IPS DF 4.7 (cell line): Measurements from ENCODE around the gene EPHX1.

Experiments
- DNase-seq: peaks from one replicate; pipeline ENCODE4 v3.0.0-alpha.2; 2013; ENCODE audit warnings: low spot score; ENCODE audit errors: extremely low read depth

The EPHX1 gene

DNA sequence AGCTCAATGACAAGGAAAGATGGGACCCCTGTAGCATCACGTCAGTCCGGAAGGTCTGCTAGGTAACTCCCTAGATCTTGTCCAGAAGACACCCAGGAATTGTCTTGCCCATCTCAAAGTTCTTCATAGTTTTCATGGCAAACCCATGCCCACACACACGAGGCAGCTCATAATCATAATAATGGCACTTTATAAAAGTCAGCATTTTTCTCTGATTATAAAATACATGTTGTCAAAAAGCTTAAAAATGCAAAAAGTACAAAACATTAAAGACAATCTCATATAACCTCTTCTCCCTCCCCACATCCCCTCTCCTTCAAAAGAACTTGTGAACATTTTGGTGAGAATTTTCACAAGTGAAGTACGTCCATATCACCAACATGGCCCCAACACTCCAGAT is 30.8 kb downstream of the EPHX1 start:
- no peak for DNase-seq

- no peak for DNase-seq
Measured at GRCh38 chr1:225842074-225842473, 32.1 kb downstream of the EPHX1 start.

GRCh38 chr1:225842788-225843425 is 33.0 kb downstream of the EPHX1 start:
- DNase-seq, result no peak

DNA sequence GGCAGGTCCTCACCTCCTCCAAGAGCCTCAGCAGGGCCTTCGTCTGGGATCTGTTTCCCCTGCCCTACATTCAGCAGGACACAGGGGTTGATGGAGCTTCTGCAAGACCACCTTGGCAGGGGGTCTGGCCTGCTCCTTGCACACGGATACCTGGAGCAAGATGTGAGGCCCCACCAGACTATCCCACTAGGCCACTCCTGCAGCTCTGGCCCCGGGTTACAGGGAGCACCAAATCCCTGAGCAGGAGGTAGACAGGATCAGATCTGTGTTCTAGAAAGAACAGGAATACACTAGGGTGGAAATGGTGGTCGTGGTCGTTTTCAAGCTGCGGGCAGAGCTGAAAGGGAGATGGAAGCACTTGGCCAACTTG is 33.5 kb downstream of the EPHX1 start:
- no peak for DNase-seq

- no peak for DNase-seq
Measured at GRCh38 chr1:225844236-225845061, 34.5 kb downstream of the EPHX1 start.

DNA sequence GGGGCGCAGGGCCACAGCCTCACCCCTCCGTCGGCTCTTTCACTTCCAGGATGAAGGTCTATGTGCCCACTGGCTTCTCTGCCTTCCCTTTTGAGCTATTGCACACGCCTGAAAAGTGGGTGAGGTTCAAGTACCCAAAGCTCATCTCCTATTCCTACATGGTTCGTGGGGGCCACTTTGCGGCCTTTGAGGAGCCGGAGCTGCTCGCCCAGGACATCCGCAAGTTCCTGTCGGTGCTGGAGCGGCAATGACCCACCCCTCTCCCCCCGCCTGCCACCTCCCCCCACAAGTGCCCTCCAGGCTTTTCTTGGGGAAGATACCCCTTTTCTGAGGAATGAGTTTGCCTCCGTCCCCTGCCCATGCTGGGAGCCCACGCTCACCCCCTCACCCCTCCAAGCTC is 35.2 kb downstream of the EPHX1 start:
- no peak for DNase-seq

- DNase-seq, result peak; percentile 66
Measured at GRCh38 chr1:225845571-225846259, 35.8 kb downstream of the EPHX1 start.

DNA sequence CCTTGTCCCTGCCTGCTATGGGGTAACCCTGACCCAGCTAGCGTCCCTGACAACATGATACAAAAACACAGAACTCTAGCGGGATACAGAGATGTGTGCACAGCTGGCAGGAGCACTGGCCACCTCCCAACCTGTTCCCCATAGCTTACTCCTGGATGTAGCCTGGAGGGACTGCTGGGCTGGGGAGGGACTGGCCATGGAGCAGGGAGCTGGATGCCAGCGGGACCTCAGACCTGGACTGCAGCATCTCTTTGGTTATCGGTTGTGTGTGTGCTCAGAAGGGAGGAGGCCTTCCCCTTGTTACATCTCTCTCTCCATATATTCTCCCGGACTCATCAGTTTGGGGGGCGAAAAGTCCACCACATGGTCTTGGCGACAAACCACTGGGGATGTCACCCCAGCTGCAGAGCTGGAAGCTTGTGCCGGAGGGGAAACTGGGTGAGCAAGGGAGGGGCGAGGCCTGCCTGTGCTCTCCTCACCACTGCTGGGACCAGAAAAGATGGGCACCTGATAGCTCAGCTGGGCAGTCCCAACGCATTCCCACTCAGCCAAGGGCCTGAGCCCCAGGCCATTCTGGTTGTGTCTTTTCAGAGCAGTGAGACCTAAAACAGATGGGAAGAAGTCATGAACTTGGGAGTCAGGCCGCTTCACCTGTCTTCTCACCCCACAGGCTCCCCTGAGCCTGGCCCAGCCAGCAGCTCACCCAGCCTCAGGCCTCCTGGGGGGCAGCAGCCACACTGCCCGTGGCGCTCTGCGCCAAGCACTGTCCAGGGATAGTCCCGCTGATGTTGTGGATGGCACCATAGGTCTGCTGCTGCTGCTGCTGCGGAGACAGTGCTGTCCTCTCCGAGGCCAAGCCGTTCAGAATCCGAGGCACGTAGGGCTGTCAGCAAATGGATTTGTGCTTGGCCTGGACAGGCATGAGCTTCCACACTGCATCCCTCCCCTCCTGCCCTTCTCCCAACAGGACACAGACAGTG is 36.7 kb downstream of the EPHX1 start:
- DNase-seq, result no peak

DNA sequence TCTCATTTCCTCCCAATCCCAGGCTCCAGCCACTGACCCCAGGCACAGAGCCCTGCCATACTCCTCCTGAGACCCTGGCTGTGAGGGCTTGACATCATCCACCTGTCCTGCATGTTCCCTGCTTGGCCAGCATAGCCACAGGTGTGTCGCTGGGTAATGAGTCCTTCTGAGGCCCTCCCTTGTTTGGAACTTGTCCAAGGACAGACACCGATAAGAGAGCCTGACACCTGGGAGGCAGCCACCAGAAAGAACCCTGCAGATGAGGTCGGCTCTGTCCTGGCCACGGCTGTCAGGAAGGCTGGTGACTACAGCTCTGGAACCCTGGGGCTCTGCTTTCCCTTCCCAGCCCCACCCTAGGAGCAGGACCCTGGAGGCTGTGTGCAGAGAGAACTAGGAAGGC is 37.7 kb downstream of the EPHX1 start:
- DNase-seq, result no peak

DNA sequence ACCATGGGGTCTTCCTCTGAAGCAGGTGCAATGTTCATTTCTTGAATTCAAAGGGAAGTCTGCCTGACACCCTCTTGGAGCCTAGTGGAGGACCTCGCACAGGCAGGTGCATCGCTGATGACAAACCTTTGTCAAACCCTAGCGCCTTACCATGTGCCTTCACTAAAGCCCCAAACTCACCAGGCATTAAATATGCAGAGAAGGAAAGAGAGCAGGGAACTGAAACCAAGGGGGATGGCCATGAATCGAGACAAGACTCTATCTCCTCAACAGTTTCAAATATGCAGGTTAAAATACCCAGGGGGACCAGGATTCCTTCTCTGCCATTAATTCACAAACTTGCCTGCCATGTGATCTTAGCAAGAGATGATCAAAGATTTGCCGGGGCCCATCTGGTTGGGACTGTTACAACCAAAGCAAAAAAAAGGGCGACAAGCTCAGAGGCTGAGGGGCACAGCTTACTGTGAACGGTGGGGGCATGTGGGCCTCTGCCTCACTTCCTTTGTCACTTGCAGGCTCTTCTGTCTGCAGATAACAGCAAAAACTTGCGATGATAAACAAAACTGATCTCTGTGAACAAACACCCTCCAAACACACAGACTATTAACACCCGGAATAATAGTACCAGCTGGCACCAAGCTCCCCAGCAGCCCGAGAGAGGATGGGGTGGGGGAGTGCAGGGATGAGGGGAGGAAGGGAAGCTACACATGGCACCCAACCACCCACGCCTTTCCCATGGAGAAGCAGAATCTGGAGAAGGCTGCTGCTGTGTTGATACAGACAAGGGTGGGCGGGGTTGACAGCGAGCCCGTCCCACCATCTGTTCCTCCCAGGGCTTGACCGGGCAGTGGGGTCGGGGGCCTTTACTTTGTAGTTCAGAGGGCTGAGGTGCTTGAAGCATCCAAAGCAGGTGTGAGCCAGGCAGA is 38.4 kb downstream of the EPHX1 start:
- no peak for DNase-seq

GRCh38 chr1:225849925-225850324 is 40.0 kb downstream of the EPHX1 start:
- no peak for DNase-seq

- DNase-seq, result no peak
Measured at GRCh38 chr1:225850370-225850769, 40.4 kb downstream of the EPHX1 start.

- DNase-seq, result no peak
Measured at GRCh38 chr1:225851805-225852204, 41.9 kb downstream of the EPHX1 start.

GRCh38 chr1:225852413-225853124 is 42.6 kb downstream of the EPHX1 start:
- DNase-seq, result no peak

DNA sequence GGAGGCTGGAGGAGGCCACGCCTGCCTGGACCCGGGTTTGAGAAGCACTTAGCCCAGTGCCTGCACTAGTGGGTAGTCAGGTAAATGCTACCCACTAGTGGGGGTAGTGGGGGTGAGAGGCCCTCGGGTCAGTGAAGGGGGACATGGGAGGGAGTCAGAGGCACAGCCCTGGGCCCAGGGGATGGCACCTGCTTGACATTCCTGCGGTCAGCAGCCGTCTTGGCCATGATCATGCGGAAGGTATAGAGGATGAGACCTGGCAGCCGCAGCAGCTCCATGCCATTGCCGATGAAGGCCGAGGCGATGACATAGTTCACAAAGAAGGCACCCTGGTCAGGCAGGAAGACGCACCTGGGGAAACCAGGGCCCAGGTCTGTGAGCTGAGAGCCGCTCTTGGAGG is 43.5 kb downstream of the EPHX1 start:
- DNase-seq, result no peak

DNA sequence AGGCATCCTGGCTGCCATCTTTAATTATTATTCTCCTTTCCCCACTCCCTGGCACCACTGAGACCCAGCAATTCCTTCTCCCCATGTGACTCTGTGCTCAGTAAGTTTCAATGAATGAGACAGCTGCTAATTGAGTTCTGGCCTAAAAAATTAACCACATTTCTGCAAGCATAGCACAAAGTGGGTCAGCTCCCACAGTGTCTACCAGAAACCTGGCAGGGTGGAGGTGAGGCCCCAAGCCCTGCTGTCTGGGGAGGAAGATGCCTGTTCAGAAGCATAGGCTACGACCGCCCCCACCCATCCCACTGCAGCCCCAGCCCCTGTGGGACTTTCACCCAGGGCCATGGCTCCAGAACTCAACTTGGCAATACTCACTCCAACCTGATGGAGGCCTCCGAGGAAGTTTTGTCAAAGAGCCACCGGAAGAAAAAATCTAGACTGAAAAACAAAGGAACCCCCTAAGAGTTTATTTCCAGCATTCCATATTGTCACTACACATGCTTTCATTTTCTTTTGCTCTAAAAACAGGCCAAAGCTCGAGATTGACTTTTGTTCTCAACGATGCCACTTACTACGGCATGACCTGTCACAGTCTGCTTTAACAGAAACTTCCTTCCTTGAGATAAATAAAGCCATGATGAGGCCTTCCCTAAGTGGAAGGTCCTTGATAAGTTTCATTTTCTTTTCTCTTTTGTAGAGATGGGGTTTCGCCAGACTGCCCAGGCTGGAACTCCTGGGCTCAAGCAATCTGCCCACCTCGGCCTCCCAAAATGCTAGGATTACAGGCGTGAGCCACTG is 45.8 kb downstream of the EPHX1 start:
- no peak for DNase-seq

DNA sequence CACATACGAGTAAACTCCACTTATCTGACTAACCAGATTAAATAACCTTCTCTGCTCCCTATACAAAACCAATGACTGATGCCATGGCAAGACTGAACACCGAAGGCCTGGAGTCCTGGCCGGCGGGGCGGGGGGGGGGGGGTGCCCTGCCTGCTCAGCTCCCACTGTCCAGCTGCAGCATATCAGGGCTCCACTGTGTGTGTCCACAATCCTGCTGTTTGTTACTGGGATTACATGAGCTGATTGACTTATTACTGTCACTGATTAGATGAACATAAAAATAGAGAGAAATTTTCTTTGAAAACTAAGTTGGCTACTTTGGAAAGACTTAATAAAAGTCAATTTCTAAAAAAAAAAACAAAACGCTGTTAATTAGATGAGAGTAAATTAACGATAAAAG is 47.3 kb downstream of the EPHX1 start:
- no peak for DNase-seq

DNA sequence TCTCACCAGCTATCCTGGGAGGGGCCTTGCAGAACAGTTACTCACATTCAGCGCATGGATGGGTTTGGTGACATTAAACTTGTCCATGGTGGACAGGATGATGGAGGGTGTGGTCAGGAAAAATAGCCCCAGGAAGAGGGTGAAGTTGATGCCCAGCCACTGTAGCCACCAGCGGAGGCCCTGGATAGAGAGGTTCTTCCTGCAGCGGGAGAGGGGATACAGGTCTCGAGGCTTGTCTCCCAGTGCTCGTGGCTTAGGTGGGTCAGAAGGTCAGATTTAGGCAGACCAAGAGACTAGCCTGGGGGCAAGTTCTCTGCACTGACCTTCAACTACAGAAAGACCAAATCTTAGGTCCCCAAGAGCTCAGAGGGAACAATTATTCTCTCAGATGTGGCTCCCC is 49.2 kb downstream of the EPHX1 start:
- no peak for DNase-seq

DNA sequence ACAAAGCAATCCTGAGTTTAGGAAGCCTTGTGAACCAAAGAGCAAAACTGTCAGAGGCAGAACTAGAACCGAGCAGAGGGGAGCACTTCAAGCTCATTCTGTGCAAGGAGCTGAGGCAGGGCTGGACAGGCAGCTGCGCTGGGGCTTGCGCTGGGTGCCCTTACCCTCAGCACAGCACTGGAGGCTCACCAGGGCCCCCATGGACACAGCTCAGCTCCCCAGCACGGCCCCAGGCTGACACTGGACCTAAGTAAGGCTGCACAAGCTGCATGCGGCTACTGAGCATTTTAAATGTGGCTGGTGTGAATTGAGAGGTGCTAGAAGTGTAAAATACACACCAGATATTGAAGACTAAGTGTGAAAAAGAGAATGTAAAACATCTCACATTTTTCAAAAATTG is 50.2 kb downstream of the EPHX1 start:
- DNase-seq, result no peak
